GM20000 (cell line): ENCODE measurements around the gene ASPDH.

Experiments used
- DNase-seq: peaks from one replicate; pipeline ENCODE4 v3.0.0; 2012; ENCODE audit warnings: low spot score
- CTCF ChIP-seq: IDR thresholded peaks from 2 replicates; pipeline ENCODE4 v1.5.1; 2012; ENCODE audit warnings: mild to moderate bottlenecking, control low read depth; ENCODE audit errors: extremely low read depth, missing control alignments

Gene ASPDH

GRCh38 chr19:50551034-50551714 is 37.5 kb upstream of the ASPDH start:
- TF ChIP-seq CTCF = no peak
- DNase-seq = no peak

GRCh38 chr19:50550594-50550966 is 36.9 kb upstream of the ASPDH start:
- TF ChIP-seq CTCF = no peak
- DNase-seq = no peak

- TF ChIP-seq CTCF = no peak
- no peak for DNase-seq
Measured at GRCh38 chr19:50549927-50550593, 36.3 kb upstream of the ASPDH start.

GRCh38 chr19:50549059-50549926 is 35.6 kb upstream of the ASPDH start:
- DNase-seq = no peak
- no peak for TF ChIP-seq CTCF

- no peak for DNase-seq
- TF ChIP-seq CTCF = no peak
Measured at GRCh38 chr19:50548191-50549058, 34.7 kb upstream of the ASPDH start.

- no peak for TF ChIP-seq CTCF
- DNase-seq = no peak
Measured at GRCh38 chr19:50547385-50548190, 33.9 kb upstream of the ASPDH start.
